Loucy (cell line): ENCODE data around the gene PRR12.

ENCODE experiments used
- H2AFZ ChIP-seq: fragments of 200-600 bp; sonication (generic); 2 replicates; pipeline ENCODE4 v1.6.0; 2016; ENCODE audit warnings: antibody characterized with exemption, mild to moderate bottlenecking, low read length, moderate library complexity
- H3F3A ChIP-seq: fragments of 200-600 bp; 2 replicates; pipeline ENCODE4 v1.6.0; 2016; ENCODE audit warnings: antibody characterized with exemption, low read depth, mild to moderate bottlenecking
- H3K27me3 ChIP-seq: fragments of 200-600 bp; sonication (generic); 2 replicates; pipeline ENCODE4 v1.6.1; 2014; ENCODE audit warnings: low read length, mild to moderate bottlenecking; ENCODE audit not compliant: insufficient read depth, poor library complexity, severe bottlenecking
- H3K36me3 ChIP-seq: fragments of 200-600 bp; sonication (generic); 2 replicates; pipeline ENCODE4 v1.6.1; 2016; ENCODE audit warnings: low read length; ENCODE audit not compliant: insufficient read depth
- H3K4me1 ChIP-seq: fragments of 200-600 bp; sonication (generic); 2 replicates; pipeline ENCODE4 v1.5.1; 2014; ENCODE audit warnings: low read length, mild to moderate bottlenecking; ENCODE audit not compliant: insufficient read depth, poor library complexity, severe bottlenecking
- H3K4me2 ChIP-seq: fragments of 200-600 bp; sonication (generic); 2 replicates; pipeline ENCODE4 v1.6.0; 2014; ENCODE audit warnings: antibody characterized with exemption, low read length, low read depth, mild to moderate bottlenecking; ENCODE audit not compliant: poor library complexity, severe bottlenecking
- H3K4me3 ChIP-seq: fragments of 200-600 bp; sonication (generic); 2 replicates; pipeline ENCODE4 v1.5.1; 2014; ENCODE audit warnings: low read length, mild to moderate bottlenecking, mixed read lengths; ENCODE audit not compliant: poor library complexity, severe bottlenecking
- H3K79me2 ChIP-seq: fragments of 200-600 bp; sonication (generic); 2 replicates; pipeline ENCODE4 v1.6.1; 2014; ENCODE audit warnings: low read length; ENCODE audit not compliant: insufficient read depth
- H3K9ac ChIP-seq: fragments of 200-600 bp; sonication (generic); 2 replicates; pipeline ENCODE4 v1.6.0; 2014; ENCODE audit warnings: mild to moderate bottlenecking, low read depth, low read length, moderate library complexity; ENCODE audit not compliant: poor library complexity, severe bottlenecking
- H3K9me2 ChIP-seq: fragments of 200-600 bp; sonication (generic); replicated peaks from 2 replicates; pipeline ENCODE4 v1.6.1; 2016; ENCODE audit warnings: low read depth, low read length, mixed read lengths
- H3K9me3 ChIP-seq: fragments of 200-600 bp; sonication (generic); 2 replicates; pipeline ENCODE4 v1.6.1; 2014; ENCODE audit warnings: mild to moderate bottlenecking, antibody characterized with exemption, low read length, low read depth; ENCODE audit not compliant: insufficient read depth
- H4K20me1 ChIP-seq: fragments of 200-600 bp; sonication (generic); 2 replicates; pipeline ENCODE4 v1.6.0; 2014; ENCODE audit warnings: antibody characterized with exemption, low read length, mild to moderate bottlenecking; ENCODE audit not compliant: insufficient read depth, poor library complexity, severe bottlenecking
- EZH2phosphoT487 ChIP-seq: fragments of 200-600 bp; IDR thresholded peaks from 2 replicates; pipeline ENCODE4 v1.6.1; 2018; ENCODE audit warnings: antibody characterized with exemption, mild to moderate bottlenecking, moderate library complexity, borderline replicate concordance
- TF ChIP-seq, protein P1 (sequence below): fragments of 200-600 bp; sonication (generic); conservative IDR thresholded peaks from 2 replicates; pipeline ENCODE4 v1.5.1; 2014; ENCODE audit warnings: mild to moderate bottlenecking, antibody characterized with exemption, low read length

Gene PRR12

DNA sequence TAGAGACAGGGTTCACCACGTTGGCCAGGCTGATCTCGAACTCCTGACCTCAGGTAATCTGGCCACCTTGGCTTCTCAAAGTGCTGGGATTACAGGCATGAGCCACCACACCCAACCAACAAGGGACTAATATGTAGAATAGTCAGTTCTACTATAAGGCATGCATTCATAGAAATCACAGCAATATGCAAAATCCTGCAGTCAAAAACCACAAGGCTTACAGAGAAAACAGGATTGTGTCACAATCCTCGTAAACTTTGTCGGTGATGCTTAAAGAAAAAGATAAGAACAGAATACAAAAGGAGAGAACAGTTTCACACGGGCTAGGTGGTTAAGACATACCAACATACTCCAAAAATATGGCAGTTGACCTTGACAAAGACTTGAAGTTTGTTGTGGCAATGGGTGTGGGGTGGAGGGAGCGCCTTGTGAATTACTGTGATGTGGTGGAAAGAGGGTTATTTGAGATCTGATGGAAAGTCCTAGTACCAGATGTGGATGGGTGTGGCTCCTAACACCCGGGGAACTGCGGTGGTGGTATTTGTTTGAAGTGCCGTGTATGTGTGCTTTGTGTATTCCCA is 23.0 kb upstream of the PRR12 start:
- no peak overlapping the region for H3K4me3 ChIP-seq
- no peaks in the 10 kb centered on the region for H3K9me2 ChIP-seq
- H3K9ac ChIP-seq: no peak overlapping the region
- H4K20me1 ChIP-seq: peaks cover 22% of the 10 kb centered on the region
- peak overlapping the region; percentile 54 for H3K4me2 ChIP-seq
- no peaks in the 10 kb centered on the region for H3K36me3 ChIP-seq
- no peak for TF ChIP-seq EZH2phosphoT487
- TF ChIP-seq, protein P1, sequence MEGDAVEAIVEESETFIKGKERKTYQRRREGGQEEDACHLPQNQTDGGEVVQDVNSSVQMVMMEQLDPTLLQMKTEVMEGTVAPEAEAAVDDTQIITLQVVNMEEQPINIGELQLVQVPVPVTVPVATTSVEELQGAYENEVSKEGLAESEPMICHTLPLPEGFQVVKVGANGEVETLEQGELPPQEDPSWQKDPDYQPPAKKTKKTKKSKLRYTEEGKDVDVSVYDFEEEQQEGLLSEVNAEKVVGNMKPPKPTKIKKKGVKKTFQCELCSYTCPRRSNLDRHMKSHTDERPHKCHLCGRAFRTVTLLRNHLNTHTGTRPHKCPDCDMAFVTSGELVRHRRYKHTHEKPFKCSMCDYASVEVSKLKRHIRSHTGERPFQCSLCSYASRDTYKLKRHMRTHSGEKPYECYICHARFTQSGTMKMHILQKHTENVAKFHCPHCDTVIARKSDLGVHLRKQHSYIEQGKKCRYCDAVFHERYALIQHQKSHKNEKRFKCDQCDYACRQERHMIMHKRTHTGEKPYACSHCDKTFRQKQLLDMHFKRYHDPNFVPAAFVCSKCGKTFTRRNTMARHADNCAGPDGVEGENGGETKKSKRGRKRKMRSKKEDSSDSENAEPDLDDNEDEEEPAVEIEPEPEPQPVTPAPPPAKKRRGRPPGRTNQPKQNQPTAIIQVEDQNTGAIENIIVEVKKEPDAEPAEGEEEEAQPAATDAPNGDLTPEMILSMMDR: no peak
- peaks cover 5% of the 10 kb centered on the region for H3K4me1 ChIP-seq
- H3K79me2 ChIP-seq: peaks cover 28% of the 10 kb centered on the region; the same call in 1 of the 2 replicates
- no peak overlapping the region for H2AFZ ChIP-seq
- no peaks in the 10 kb centered on the region for H3K9me3 ChIP-seq
- 0 out of 2 replicates have a peak, but pooled peaks cover 2% of the 10 kb centered on the region for H3F3A ChIP-seq
- H3K27me3 ChIP-seq: no peaks in the 10 kb centered on the region

DNA sequence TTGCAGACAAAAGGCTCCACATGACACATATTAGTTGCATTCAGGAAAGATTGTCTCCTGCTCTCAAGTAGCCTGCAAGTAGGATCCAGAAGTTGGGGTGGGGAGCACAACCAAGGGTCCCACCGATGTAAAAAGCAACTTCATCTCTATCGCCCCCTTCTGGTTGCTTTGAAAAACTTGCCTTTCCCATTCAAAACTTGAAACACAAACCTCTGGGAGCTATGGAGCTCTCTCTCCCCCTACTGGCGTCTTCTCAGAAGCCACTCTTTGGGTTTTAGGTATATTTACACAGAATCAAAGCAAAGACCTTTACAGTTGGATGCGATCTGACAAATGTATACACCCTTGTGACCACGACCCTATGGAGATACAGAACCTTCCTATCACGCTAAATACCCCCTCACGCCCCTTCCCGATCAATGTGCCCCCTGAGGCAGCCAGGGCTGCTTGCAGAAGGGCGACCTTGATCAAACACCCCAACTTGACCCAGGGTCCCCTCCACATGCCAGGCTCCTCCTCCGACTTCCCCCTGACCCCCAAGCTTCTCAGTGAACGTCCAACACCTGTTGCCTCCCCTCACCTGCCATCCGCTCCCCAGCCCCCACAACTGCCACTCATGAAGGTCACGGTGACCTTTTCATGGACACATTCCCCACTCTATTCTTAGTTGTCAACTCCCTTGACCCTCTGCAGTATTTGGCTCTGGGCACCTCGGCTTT is 20.7 kb upstream of the PRR12 start:
- Histone ChIP-seq H3F3A (0 out of 2 replicates have a peak, but pooled peaks cover 2% of the 10 kb centered on the region), H3K9me2 (no peaks in the 10 kb centered on the region), H3K36me3 (no peaks in the 10 kb centered on the region), H3K9ac (no peak overlapping the region), H4K20me1 (peaks cover 22% of the 10 kb centered on the region), H3K27me3 (no peaks in the 10 kb centered on the region), H2AFZ (no peak overlapping the region), H3K79me2 (peaks cover 39% of the 10 kb centered on the region), H3K9me3 (no peaks in the 10 kb centered on the region), H3K4me3 (no peak overlapping the region), H3K4me2 (no peak overlapping the region), H3K4me1 (peaks cover 5% of the 10 kb centered on the region)
- TF ChIP-seq, protein P1: peak; percentile 99
- no peak for TF ChIP-seq EZH2phosphoT487

DNA sequence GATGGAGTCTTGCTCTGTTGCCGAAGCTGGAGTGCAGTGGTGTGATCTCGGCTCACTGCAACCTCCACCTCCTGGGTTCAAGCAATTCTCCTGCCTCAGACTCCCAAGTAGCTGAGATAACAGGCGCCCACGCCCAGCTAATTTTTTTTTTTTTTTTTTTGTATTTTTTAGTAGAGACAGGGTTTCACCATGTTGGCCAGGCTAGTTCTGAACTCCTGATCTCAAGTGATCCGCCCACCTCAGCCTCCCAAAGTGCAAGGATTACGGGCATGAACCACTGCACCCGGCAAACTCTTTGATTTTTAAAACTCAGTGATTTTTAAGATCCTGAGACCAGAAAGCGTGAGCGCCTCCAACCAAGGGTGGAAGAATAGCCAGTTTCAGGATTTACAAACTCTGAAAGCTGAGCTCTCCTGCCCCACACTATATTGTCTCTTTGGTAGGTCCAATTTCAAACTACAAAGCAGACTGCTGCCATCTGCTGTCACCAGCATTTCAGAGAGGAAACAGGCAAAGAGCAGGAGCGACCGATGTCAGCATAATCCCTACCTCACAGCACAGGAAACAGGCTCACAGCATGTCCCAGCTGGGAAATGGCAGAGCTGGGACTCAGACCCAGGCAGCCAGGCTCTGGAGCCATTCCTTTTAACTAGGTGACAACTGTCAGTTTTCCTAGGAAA is 19.8 kb upstream of the PRR12 start:
- H3K4me3 ChIP-seq: no peak overlapping the region
- peaks cover 20% of the 10 kb centered on the region for H4K20me1 ChIP-seq
- no peak overlapping the region for H2AFZ ChIP-seq
- H3F3A ChIP-seq: 0 out of 2 replicates have a peak, but pooled peaks cover 2% of the 10 kb centered on the region
- H3K9ac ChIP-seq: no peak overlapping the region
- H3K36me3 ChIP-seq: 0 out of 2 replicates have a peak, but pooled peaks cover under 1% of the 10 kb centered on the region
- no peaks in the 10 kb centered on the region for H3K9me2 ChIP-seq
- no peaks in the 10 kb centered on the region for H3K27me3 ChIP-seq
- no peaks in the 10 kb centered on the region for H3K9me3 ChIP-seq
- peaks cover 5% of the 10 kb centered on the region for H3K4me1 ChIP-seq
- peaks cover 46% of the 10 kb centered on the region for H3K79me2 ChIP-seq
- TF ChIP-seq, protein P1: peak; percentile 45
- no peak for TF ChIP-seq EZH2phosphoT487
- H3K4me2 ChIP-seq: no peak overlapping the region
